Measurements from ENCODE around the gene LMO1.

The LMO1 gene

DNA sequence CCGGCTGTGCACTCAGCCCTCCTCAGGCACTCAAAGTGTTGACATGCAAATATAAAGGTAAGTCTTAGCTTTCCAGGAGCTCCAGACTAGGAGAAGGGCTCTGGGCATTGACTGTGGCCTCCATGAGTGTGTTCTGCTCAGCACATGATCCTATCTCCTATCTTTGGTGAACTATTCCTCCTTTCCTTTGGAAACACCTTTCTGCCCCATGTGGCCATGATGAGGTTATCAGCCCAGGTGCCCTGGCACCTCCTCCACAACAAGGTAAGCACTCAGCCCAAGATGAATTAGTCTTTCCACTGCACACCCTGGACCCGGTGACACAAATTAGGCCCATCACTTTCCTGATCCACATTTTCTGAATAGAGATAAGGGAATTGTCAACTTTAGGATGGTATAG lies 37.9 kb upstream of the LMO1 start:
- TF ChIP-seq, protein P1, sequence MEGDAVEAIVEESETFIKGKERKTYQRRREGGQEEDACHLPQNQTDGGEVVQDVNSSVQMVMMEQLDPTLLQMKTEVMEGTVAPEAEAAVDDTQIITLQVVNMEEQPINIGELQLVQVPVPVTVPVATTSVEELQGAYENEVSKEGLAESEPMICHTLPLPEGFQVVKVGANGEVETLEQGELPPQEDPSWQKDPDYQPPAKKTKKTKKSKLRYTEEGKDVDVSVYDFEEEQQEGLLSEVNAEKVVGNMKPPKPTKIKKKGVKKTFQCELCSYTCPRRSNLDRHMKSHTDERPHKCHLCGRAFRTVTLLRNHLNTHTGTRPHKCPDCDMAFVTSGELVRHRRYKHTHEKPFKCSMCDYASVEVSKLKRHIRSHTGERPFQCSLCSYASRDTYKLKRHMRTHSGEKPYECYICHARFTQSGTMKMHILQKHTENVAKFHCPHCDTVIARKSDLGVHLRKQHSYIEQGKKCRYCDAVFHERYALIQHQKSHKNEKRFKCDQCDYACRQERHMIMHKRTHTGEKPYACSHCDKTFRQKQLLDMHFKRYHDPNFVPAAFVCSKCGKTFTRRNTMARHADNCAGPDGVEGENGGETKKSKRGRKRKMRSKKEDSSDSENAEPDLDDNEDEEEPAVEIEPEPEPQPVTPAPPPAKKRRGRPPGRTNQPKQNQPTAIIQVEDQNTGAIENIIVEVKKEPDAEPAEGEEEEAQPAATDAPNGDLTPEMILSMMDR (conservative IDR thresholded peaks at IDR 0.05; ENCODE audit: low read depth, low read length): no peak

DNA sequence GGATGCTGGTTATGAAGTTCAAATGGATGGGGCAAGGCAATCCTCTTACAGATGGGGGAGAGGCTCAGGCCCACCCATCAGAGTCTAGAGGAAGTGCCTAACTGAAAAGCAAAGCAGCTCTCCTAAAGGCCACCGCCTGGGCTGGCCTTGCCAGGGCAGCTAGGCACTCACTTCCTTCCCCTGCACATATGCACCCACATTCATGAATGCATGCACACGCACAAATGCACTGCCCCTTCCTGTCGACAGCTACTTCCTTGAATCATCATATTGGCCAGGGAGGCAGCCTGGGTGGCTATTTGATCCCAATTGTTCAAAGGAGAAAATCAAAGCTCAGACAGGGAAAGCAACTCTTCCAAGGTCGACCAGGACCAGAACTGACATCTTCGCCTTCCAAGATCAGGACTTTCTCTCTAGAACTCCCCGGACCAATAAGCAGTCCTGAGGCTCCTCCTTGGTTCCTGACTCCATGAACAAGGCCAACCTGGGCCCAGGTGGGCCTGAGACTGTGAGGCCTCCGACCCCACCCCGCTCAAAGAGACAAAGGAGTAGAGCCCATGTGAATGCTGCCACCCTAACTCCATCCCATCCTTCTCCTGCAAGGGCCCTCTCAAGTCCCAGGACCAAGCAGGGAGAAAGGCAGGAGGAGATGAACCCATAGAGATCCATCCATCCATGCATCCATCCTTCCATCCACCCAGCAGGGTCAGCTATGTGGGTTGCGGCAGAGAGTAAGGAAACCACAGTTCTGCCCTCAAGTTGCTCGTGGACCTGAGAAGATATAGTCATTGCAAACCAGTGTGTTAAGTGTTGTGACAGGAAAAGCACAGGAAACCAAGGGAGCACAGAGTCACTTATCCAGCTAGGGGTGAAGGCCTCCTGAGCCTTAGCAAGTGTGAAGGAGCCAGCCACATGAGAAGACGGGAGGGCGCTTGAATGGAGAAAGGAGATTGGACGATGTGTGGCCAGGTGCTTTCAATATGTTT lies 35.4 kb upstream of the LMO1 start:
- no peak overlapping the region for H3K4me3 ChIP-seq (ENCODE audit: low read depth, low read length)
- no peak for DNase-seq (ENCODE audit: low read depth)
- TF ChIP-seq, protein P1 (conservative IDR thresholded peaks at IDR 0.05; ENCODE audit: low read depth, low read length): no peak

More for the DNA sequence above, 37.9 kb upstream of the LMO1 start:
- DNase-seq (ENCODE audit: low read depth): no peak
- H3K4me3 ChIP-seq (ENCODE audit: low read depth, low read length): no peak overlapping the region

DNA sequence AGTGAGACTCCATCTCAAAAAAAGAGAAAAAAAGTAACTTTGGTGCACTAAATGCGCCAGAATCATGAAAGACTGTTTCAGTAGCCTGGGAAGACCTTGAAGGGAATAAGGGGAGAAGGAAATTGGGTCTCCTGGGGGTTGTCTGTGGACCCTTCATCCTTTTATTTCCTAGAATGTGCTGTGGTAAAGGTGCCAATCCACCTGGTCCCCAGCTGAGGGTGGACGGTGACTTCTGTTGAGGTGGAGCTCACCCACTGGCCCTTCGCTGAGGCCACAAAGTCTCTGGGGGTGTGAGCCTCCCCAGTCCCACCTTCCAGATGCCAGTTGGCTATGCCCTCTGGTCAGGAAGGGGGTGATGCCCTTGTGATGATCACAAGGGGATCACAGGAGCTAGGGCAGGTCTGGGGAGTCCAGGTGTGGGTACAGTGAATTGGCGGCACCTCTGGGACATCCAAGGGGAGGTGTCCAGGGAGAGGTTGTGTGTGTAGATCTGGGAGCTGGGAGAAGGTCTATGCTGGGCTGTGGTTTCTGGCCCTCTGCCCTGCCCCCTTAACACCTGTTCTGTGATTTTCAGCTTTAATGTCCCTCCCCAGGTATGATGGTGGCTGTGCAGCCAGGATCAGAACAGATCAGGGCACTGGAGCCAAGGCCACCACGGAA lies 34.2 kb upstream of the LMO1 start:
- no peak for DNase-seq (ENCODE audit: low read depth)
- TF ChIP-seq, protein P1 (conservative IDR thresholded peaks at IDR 0.05; ENCODE audit: low read depth, low read length): no peak
- H3K4me3 ChIP-seq (ENCODE audit: low read depth, low read length): no peak overlapping the region

DNA sequence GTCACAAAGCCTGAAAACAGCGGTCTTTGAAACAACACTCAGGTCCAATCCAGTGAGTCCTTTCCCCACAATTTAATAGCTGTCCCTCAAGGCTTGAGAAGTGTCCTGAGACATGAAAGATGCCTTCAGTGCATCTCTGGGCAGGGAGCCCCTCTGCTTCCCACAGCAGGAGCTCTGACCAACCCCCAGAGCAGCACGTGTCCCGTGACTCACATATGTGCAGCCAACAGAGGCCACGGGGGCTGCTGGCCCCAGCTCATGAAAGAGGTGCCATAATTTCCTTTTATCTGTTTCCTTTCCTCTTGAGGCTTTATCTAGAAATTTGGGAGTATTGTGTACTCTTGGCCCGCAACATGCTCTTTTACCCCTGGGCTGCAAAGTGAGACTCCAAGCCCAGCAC lies 33.2 kb upstream of the LMO1 start:
- H3K4me3 ChIP-seq (ENCODE audit: low read depth, low read length): no peak overlapping the region
- no peak for DNase-seq (ENCODE audit: low read depth)
- TF ChIP-seq, protein P1 (conservative IDR thresholded peaks at IDR 0.05; ENCODE audit: low read depth, low read length): no peak

DNA sequence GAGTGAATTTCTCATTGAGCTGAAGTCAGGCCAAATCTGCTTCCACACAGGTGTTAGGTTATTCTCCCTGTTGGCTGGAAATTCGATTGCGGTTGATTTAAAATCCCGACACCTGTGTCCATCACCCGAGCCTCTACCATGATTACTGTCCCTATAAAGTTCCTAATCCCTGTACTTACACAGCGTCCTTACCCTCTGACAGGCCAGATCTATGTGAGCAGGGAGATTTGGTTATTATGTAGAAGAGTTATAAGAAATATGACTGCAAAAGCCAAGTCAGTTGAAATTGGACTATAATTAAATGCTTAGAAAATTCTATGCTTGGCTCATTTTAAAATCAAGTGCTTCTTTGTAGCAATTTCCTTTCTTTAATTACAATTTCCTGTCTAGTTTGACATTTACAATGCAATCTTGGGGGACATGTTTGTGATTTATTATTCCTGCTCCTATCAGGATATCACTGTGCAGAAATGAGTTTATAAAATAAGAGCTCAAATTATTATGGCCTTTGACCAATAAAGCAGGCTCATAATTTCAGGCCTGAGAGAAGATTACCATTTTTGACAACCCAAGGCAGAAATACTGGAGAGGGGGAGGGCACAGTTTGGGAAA lies 32.5 kb upstream of the LMO1 start:
- H3K4me3 ChIP-seq (ENCODE audit: low read depth, low read length): no peak overlapping the region
- DNase-seq (ENCODE audit: low read depth): no peak
- TF ChIP-seq, protein P1 (conservative IDR thresholded peaks at IDR 0.05; ENCODE audit: low read depth, low read length): no peak

DNA sequence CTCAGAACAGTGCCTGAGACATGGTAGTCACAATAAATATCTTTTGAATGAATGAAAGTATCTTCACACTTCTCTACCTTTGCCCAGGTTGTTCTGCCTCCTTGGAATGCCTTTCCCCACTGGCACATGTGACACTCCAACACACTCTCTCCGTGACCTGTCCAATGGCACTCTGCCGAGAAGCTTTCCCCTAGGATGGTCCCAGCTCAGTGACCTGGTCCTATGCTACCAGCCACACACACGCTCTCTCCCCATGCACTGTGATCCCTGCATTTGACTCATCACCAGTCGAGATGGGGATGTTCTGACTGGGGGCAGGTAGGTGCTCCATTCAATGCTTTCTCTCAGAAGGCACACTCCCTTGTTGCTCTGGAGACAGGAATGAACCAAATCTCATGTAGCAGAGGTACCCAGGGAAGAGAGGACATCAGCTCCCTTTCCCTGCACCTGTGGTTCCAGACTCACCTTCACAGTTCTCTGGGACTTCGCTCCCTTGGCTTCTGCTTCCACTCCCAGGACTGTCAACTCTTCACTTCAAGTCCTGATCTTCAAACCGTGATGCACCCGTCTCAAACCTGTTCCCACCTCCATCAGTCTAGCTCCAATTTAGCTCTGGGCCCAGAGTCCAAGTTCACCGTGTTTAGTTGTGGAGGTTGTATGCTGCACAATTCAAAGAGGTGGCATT lies 30.7 kb upstream of the LMO1 start:
- H3K4me3 ChIP-seq (ENCODE audit: low read depth, low read length): no peak overlapping the region
- DNase-seq (ENCODE audit: low read depth): no peak
- TF ChIP-seq, protein P1 (conservative IDR thresholded peaks at IDR 0.05; ENCODE audit: low read depth, low read length): no peak

All from choroid plexus epithelial cell (primary cell).